ENCODE data around the gene HIVEP1. TPM values are rescaled to one million over a fixed set of nuclear protein-coding genes. Genes with fewer than 3 reads are reported as not detected.
A peak's percentile ranks its signal among the peaks of the same experiment; 100 is the strongest.

Gene HIVEP1
- total RNA-seq, 1 donor = 18.8 TPM

GRCh38 chr6:12163744-12164507 lies 151.8 kb downstream of the HIVEP1 start:
- no peaks in the 10 kb centered on the region for H3K36me3 ChIP-seq (ENCODE audit: insufficient read depth, low read length)
- H3K9me3 ChIP-seq (ENCODE audit: low read depth, low read length) = no peaks in the 10 kb centered on the region
- no peak overlapping the region for H2AFZ ChIP-seq (ENCODE audit: low read length)
- H4K20me1 ChIP-seq (ENCODE audit: insufficient read depth, low read length) = peaks cover 1% of the 10 kb centered on the region
- H3K79me2 ChIP-seq (ENCODE audit: insufficient read depth, low read length) = no peaks in the 10 kb centered on the region
- H3K27me3 ChIP-seq (ENCODE audit: insufficient read depth, low read length) = no peaks in the 10 kb centered on the region
- peaks cover 13% of the 10 kb centered on the region for H3K4me1 ChIP-seq (ENCODE audit: insufficient read depth, low read length)
- no peak overlapping the region for H3K4me3 ChIP-seq (ENCODE audit: insufficient read depth, low read length)
- no peak for TF ChIP-seq CTCF (IDR thresholded peaks at IDR 0.05; ENCODE audit: extremely low read depth, low read depth, low read length)
- DNase-seq (ENCODE audit: insufficient read length, low spot score, missing footprints) = no peak
- H3K27ac ChIP-seq (ENCODE audit: low read depth, low read length) = no peak overlapping the region
- no peak overlapping the region for H3K4me2 ChIP-seq (ENCODE audit: insufficient read depth, low read length)

- TF ChIP-seq CTCF (IDR thresholded peaks at IDR 0.05; ENCODE audit: extremely low read depth, low read depth, low read length) = no peak
- no peaks in the 10 kb centered on the region for H4K20me1 ChIP-seq (ENCODE audit: insufficient read depth, low read length)
- H3K27ac ChIP-seq (ENCODE audit: low read depth, low read length) = no peak overlapping the region
- H3K27me3 ChIP-seq (ENCODE audit: insufficient read depth, low read length) = no peaks in the 10 kb centered on the region
- H3K79me2 ChIP-seq (ENCODE audit: insufficient read depth, low read length) = no peaks in the 10 kb centered on the region
- no peak overlapping the region for H3K4me3 ChIP-seq (ENCODE audit: insufficient read depth, low read length)
- DNase-seq (ENCODE audit: insufficient read length, low spot score, missing footprints) = no peak
- H3K4me1 ChIP-seq (ENCODE audit: insufficient read depth, low read length) = peaks cover 13% of the 10 kb centered on the region
- no peak overlapping the region for H3K4me2 ChIP-seq (ENCODE audit: insufficient read depth, low read length)
- no peaks in the 10 kb centered on the region for H3K9me3 ChIP-seq (ENCODE audit: low read depth, low read length)
- H3K36me3 ChIP-seq (ENCODE audit: insufficient read depth, low read length) = no peaks in the 10 kb centered on the region
- no peak overlapping the region for H2AFZ ChIP-seq (ENCODE audit: low read length)
These were observed 152.3 kb downstream of the HIVEP1 start for GRCh38 chr6:12164508-12164770.

- no peak for TF ChIP-seq CTCF (IDR thresholded peaks at IDR 0.05; ENCODE audit: extremely low read depth, low read depth, low read length)
- H3K27ac ChIP-seq (ENCODE audit: low read depth, low read length) = no peak overlapping the region
- no peak overlapping the region for H3K4me2 ChIP-seq (ENCODE audit: insufficient read depth, low read length)
- H3K79me2 ChIP-seq (ENCODE audit: insufficient read depth, low read length) = no peaks in the 10 kb centered on the region
- H3K36me3 ChIP-seq (ENCODE audit: insufficient read depth, low read length) = no peaks in the 10 kb centered on the region
- H3K4me3 ChIP-seq (ENCODE audit: insufficient read depth, low read length) = no peak overlapping the region
- H3K4me1 ChIP-seq (ENCODE audit: insufficient read depth, low read length) = peaks cover 8% of the 10 kb centered on the region
- no peak overlapping the region for H2AFZ ChIP-seq (ENCODE audit: low read length)
- no peaks in the 10 kb centered on the region for H3K27me3 ChIP-seq (ENCODE audit: insufficient read depth, low read length)
- no peaks in the 10 kb centered on the region for H3K9me3 ChIP-seq (ENCODE audit: low read depth, low read length)
- DNase-seq (ENCODE audit: insufficient read length, low spot score, missing footprints) = peak; percentile 60
- no peaks in the 10 kb centered on the region for H4K20me1 ChIP-seq (ENCODE audit: insufficient read depth, low read length)
These were observed 153.2 kb downstream of the HIVEP1 start for GRCh38 chr6:12165297-12165696.

- no peak for DNase-seq (ENCODE audit: insufficient read length, low spot score, missing footprints)
- no peak overlapping the region for H3K27ac ChIP-seq (ENCODE audit: low read depth, low read length)
- no peaks in the 10 kb centered on the region for H3K27me3 ChIP-seq (ENCODE audit: insufficient read depth, low read length)
- H3K79me2 ChIP-seq (ENCODE audit: insufficient read depth, low read length) = no peaks in the 10 kb centered on the region
- H3K4me1 ChIP-seq (ENCODE audit: insufficient read depth, low read length) = peaks cover 4% of the 10 kb centered on the region
- H3K9me3 ChIP-seq (ENCODE audit: low read depth, low read length) = no peaks in the 10 kb centered on the region
- no peak overlapping the region for H3K4me2 ChIP-seq (ENCODE audit: insufficient read depth, low read length)
- no peaks in the 10 kb centered on the region for H4K20me1 ChIP-seq (ENCODE audit: insufficient read depth, low read length)
- H3K36me3 ChIP-seq (ENCODE audit: insufficient read depth, low read length) = no peaks in the 10 kb centered on the region
- H2AFZ ChIP-seq (ENCODE audit: low read length) = no peak overlapping the region
- no peak overlapping the region for H3K4me3 ChIP-seq (ENCODE audit: insufficient read depth, low read length)
- TF ChIP-seq CTCF (IDR thresholded peaks at IDR 0.05; ENCODE audit: extremely low read depth, low read depth, low read length) = no peak
These were observed 153.7 kb downstream of the HIVEP1 start for GRCh38 chr6:12165722-12166280.
